Stomach smooth muscle (tissue), 2 donors: ENCODE data around the gene COA1.
"Not testable (repeated sequence)": the region's sequence is repeated elsewhere in the genome, so short reads cannot be mapped to it uniquely, and the experiment has no call there.

ENCODE experiments used
- H3K27ac ChIP-seq: one replicate; pipeline ENCODE4 v1.7.0; 2013; ENCODE audit warnings: mild to moderate bottlenecking, low read length, inconsistent platforms
- H3K27me3 ChIP-seq, 2 donors: one replicate each; pipeline ENCODE4 v1.7.0; 2013; ENCODE audit warnings: low read length in 2 of 2; ENCODE audit not compliant: insufficient read depth in 2 of 2, control insufficient read depth in 1 of 2
- H3K36me3 ChIP-seq, 2 donors: one replicate each; pipeline ENCODE4 v1.7.0; 2013; ENCODE audit warnings: low read length in 2 of 2; ENCODE audit not compliant: control insufficient read depth in 2 of 2, insufficient read depth in 2 of 2
- H3K4me1 ChIP-seq: one replicate; pipeline ENCODE4 v1.7.0; 2013; ENCODE audit warnings: low read length; ENCODE audit not compliant: control insufficient read depth, insufficient read depth
- H3K4me3 ChIP-seq, 2 donors: one replicate each; pipeline ENCODE4 v1.7.0; 2013; ENCODE audit warnings: low read length in 2 of 2
- H3K9ac ChIP-seq, 2 donors: one replicate each; pipeline ENCODE4 v1.7.0; 2013; ENCODE audit warnings: low read length in 2 of 2, mild to moderate bottlenecking in 1 of 2
- H3K9me3 ChIP-seq, 2 donors: one replicate each; pipeline ENCODE4 v1.7.0; 2013; ENCODE audit warnings: low read length in 2 of 2; ENCODE audit not compliant: control insufficient read depth in 2 of 2
- donor health status: healthy.
- donor health status: Pancreatic carcinoma.

The COA1 gene

GRCh38 chr7:43640679-43641078 is 88.6 kb downstream of the COA1 start:
- Histone ChIP-seq H3K27me3 (no peaks in the 10 kb centered on the region), H3K36me3 (peaks cover 7 to 15% of the 10 kb centered on the region in 2 donors), H3K4me1 (peaks cover 12% of the 10 kb centered on the region), H3K9me3 (no peaks in the 10 kb centered on the region), H3K4me3 (no peak overlapping the region), H3K9ac (no peak overlapping the region), H3K27ac (peak overlapping the region; percentile 73)

GRCh38 chr7:43639858-43640491 is 89.3 kb downstream of the COA1 start:
- Histone ChIP-seq H3K36me3 (peaks cover 7 to 15% of the 10 kb centered on the region in 2 donors), H3K27ac (peak overlapping the region; percentile 73), H3K4me3 (peak overlapping the region in 1 of 2 donors; percentile 44), H3K4me1 (peaks cover 9% of the 10 kb centered on the region), H3K9ac (peak overlapping the region in 1 of 2 donors; percentile 29), H3K27me3 (no peaks in the 10 kb centered on the region), H3K9me3 (no peaks in the 10 kb centered on the region)

- no peaks in the 10 kb centered on the region for H3K9me3 ChIP-seq
- H3K4me3 ChIP-seq = no peak overlapping the region
- no peaks in the 10 kb centered on the region for H3K27me3 ChIP-seq
- H3K4me1 ChIP-seq = peaks cover 9% of the 10 kb centered on the region
- peaks cover 11 to 14% of the 10 kb centered on the region in 2 donors for H3K36me3 ChIP-seq
- no peak overlapping the region for H3K9ac ChIP-seq
- H3K27ac ChIP-seq = peak overlapping the region; percentile 6
Measured at GRCh38 chr7:43637114-43637806, 92.1 kb downstream of the COA1 start.

DNA sequence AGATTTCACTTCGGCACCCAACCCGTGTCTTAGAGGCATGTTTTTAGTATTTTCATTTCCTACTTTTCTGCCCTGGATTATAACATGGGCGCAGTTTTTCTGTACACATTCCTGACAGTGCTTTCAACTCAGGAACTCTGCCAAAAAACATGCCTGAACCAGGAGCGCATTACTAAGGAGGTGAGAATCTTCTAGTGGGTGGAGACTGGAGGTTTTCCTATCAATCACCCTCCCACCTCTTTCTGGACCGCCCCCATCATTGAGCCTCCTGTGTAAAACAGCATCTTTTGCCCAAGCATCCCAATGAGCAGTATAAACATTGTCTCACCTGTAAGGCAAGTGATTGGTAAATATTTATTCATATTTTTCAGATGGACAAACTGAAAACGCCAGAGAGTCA is 93.2 kb downstream of the COA1 start:
- Histone ChIP-seq H3K36me3 (peaks cover 12 to 19% of the 10 kb centered on the region in 2 donors), H3K9me3 (no peaks in the 10 kb centered on the region), H3K4me3 (peak overlapping the region in 1 of 2 donors; percentile 1), H3K9ac (no peak overlapping the region), H3K4me1 (peaks cover 9% of the 10 kb centered on the region), H3K27me3 (no peaks in the 10 kb centered on the region), H3K27ac (peak overlapping the region; percentile 6)

DNA sequence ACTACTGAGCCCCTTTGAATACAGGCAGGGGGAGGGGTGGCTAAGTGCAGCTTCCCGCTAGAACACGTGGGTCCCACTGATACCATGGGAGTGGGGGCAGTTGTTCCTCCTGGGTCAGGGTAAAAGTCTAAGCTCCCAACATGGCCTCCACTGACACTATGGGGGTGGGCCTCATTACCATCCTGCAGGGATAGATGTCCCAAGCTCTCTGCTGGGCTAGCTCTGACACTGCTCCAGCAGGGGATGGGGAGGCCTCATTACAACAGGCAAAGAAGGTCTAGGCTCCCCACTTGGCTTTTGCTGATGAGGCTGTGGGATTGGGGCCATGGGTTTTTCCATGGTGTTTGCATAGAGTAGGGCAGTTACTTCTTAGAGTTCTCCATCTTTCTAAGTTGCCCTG is 94.9 kb downstream of the COA1 start:
- H3K9ac ChIP-seq = no peak overlapping the region
- H3K27ac ChIP-seq = no peak overlapping the region
- H3K4me3 ChIP-seq = no peak overlapping the region
- H3K4me1 ChIP-seq = no peaks in the 10 kb centered on the region
- no peaks in the 10 kb centered on the region for H3K9me3 ChIP-seq
- peaks cover 17% of the 10 kb centered on the region in 2 donors for H3K36me3 ChIP-seq
- no peaks in the 10 kb centered on the region for H3K27me3 ChIP-seq

DNA sequence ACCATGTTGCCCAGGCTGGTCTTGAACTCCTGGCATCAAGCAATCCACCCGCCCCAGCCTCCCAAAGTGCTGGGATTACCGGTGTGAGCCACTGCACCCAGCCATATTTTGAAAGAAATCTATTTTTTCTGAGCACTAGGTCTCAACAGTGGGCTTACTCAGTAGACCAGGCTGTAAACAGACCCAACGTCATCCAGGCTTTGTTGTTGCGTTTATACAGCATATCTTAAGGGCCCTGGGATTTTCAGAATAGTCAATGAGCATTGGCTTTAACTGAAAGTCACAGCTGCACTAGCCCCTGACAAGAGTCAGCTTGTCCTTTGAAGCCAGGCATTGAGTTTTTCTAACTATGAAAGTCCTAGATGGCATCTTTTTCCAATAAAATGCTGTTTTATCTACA is 96.6 kb downstream of the COA1 start:
- H3K9me3 ChIP-seq = no peaks in the 10 kb centered on the region
- H3K9ac ChIP-seq = no peak overlapping the region
- H3K4me1 ChIP-seq = no peaks in the 10 kb centered on the region
- no peak overlapping the region for H3K4me3 ChIP-seq
- H3K27me3 ChIP-seq = no peaks in the 10 kb centered on the region
- peaks cover 17 to 22% of the 10 kb centered on the region in 2 donors for H3K36me3 ChIP-seq
- no peak overlapping the region for H3K27ac ChIP-seq

DNA sequence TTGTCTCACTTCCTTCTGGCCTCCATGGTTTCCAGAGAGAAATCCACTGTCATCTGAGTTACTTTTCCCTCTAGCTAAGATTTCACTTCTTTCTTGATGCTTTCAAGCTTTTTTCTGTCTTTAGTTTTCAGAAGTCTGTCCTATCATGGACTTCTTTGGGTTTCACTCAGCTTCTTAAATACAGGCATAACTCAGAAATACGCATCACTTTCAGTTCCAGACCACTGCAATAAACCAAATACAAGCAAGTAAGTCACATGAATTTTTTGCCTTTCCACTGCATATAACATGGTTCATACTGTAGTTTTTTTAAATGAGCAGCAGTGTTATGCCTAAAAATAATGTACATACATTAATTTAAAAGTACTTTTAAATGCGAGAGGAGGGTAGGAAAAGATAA is 97.8 kb downstream of the COA1 start:
- Histone ChIP-seq H3K27me3 (no peaks in the 10 kb centered on the region), H3K36me3 (peaks cover 13 to 14% of the 10 kb centered on the region in 2 donors), H3K27ac (no peak overlapping the region), H3K4me1 (no peaks in the 10 kb centered on the region), H3K9ac (no peak overlapping the region), H3K9me3 (no peaks in the 10 kb centered on the region), H3K4me3 (no peak overlapping the region)

DNA sequence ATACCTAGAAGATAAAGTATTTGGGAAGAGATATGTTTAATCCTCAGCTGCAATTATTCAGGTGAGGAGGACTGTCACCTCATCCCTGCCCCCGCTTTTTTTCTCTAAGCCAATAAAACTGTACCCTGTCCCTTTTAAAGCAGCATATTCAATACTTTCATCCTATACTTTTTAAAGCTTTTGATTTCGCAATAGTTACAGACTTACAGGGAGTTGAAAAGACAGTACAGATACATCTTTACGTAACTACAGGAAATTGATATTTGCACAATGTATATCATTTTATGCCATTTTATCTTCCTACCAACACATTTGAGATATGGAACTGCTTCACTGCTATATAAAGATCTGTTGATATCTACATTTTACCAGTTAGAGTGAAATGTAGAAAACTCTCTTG is 98.8 kb downstream of the COA1 start:
- no peaks in the 10 kb centered on the region for H3K27me3 ChIP-seq
- H3K9me3 ChIP-seq = no peaks in the 10 kb centered on the region
- no peak overlapping the region for H3K9ac ChIP-seq
- no peak overlapping the region for H3K4me3 ChIP-seq
- H3K36me3 ChIP-seq = peaks cover 12% of the 10 kb centered on the region in 2 donors
- no peaks in the 10 kb centered on the region for H3K4me1 ChIP-seq
- no peak overlapping the region for H3K27ac ChIP-seq

DNA sequence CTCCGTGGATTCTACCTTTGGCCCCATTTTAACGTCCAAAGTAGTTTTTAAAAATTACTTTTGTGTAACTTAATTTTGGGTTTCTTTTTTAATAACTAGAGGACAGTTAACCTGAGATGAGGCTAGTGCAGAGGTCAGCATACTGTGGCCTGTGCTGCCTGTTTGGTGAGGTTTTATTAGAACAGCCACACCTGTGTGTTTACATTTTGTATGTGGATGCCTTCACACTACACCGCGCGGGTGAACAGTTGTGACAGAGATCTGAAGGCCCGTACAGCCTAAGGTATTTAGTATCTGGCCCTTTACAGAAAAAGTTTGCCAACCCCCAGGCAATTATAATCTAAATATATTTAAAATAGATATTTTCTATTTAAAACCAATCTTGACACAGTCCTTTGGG is 99.5 kb downstream of the COA1 start:
- peaks cover 12% of the 10 kb centered on the region in 2 donors for H3K36me3 ChIP-seq
- no peak overlapping the region for H3K4me3 ChIP-seq
- H3K4me1 ChIP-seq = no peaks in the 10 kb centered on the region
- H3K9ac ChIP-seq = no peak overlapping the region
- no peaks in the 10 kb centered on the region for H3K9me3 ChIP-seq
- no peak overlapping the region for H3K27ac ChIP-seq
- no peaks in the 10 kb centered on the region for H3K27me3 ChIP-seq

DNA sequence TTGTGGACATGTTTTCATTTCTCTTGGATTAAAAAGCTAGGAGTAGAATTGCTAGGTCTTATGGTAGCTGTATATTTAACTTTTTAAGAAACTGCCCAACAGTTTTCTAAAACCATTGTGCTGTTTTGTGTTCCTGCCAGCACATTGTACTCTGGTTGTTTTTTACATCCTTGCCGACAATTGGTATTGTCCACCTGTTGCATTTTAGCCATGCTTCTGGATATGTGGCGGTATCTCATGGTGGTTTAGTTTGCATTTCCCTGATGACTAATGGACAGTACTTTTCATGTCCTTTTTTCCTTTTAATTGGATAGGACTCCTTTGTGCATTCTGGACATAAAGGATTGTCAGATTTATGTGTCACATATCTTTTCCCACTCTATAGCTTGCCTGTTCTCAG is 100.9 kb downstream of the COA1 start:
- Histone ChIP-seq H3K27me3 (no peaks in the 10 kb centered on the region), H3K9ac (no peak overlapping the region), H3K4me1 (no peaks in the 10 kb centered on the region), H3K4me3 (no peak overlapping the region), H3K27ac (no peak overlapping the region), H3K9me3 (no peaks in the 10 kb centered on the region), H3K36me3 (peaks cover 12 to 15% of the 10 kb centered on the region in 2 donors)

GRCh38 chr7:43627798-43628197 is 101.5 kb downstream of the COA1 start:
- H3K36me3 ChIP-seq = peaks cover 12% of the 10 kb centered on the region in 2 donors
- H3K27me3 ChIP-seq, H3K9me3 ChIP-seq, H3K27ac ChIP-seq, H3K9ac ChIP-seq, H3K4me3 ChIP-seq, H3K4me1 ChIP-seq: not testable (repeated sequence)
